Kidney (tissue), 14 donors: ENCODE results near the gene FSTL1. TPM values are rescaled to one million over a fixed set of nuclear protein-coding genes. Genes with fewer than 3 reads are reported as not detected.

Source experiments
- DNase-seq, 5 donors: peaks; one replicate each; pipeline ENCODE4 v3.0.0-alpha.2; 2013 to 2020
- FAIRE-seq: peaks from 2 replicates; lab custom pipeline; 2012; peaks lifted over from hg19 to GRCh38; lab: Jason Lieb, UNC
- H3K27ac ChIP-seq, 2 donors: one replicate each; pipeline ENCODE4 v1.7.0; 2013; ENCODE audit warnings: low read depth in 2 of 2, low read length in 2 of 2, inconsistent platforms in 1 of 2
- H3K27me3 ChIP-seq: one replicate; pipeline ENCODE4 v1.7.1; 2013; ENCODE audit warnings: low read length, inconsistent platforms; ENCODE audit not compliant: control insufficient read depth, insufficient read depth
- H3K36me3 ChIP-seq, 3 donors: one replicate each; pipeline versions ENCODE4 v1.7.0 to v1.7.1; 2013; ENCODE audit warnings: low read length in 3 of 3, control low read depth in 1 of 3, inconsistent platforms in 1 of 3; ENCODE audit not compliant: insufficient read depth in 3 of 3, control insufficient read depth in 2 of 3
- H3K4me1 ChIP-seq, 3 donors: one replicate each; pipeline versions ENCODE4 v1.7.0 to v1.7.1; 2013; ENCODE audit warnings: low read length in 3 of 3, inconsistent platforms in 1 of 3, low read depth in 1 of 3; ENCODE audit not compliant: control insufficient read depth in 2 of 3, insufficient read depth in 2 of 3
- H3K4me3 ChIP-seq, 3 donors: one replicate each; pipeline versions ENCODE4 v1.7.0 to v1.8.1; 2013; ENCODE audit warnings: low read length in 3 of 3, control low read depth in 1 of 3, inconsistent platforms in 1 of 3
- H3K9ac ChIP-seq, 3 donors: one replicate each; pipeline versions ENCODE4 v1.7.0 to v1.7.1; 2013; ENCODE audit warnings: low read length in 3 of 3, control low read depth in 1 of 3, inconsistent platforms in 1 of 3
- H3K9me3 ChIP-seq, 3 donors: one replicate each; pipeline versions ENCODE4 v1.7.0 to v1.7.1; 2013; ENCODE audit warnings: low read length in 3 of 3, control low read depth in 1 of 3, inconsistent platforms in 1 of 3; ENCODE audit not compliant: control insufficient read depth in 2 of 3, insufficient read depth in 1 of 3
- CTCF ChIP-seq: IDR thresholded peaks from 3 replicates; pipeline ENCODE4 v1.5.1; 2012; ENCODE audit warnings: mild to moderate bottlenecking, moderate library complexity, borderline replicate concordance; ENCODE audit not compliant: insufficient read depth; ENCODE audit errors: extremely low read depth
- intact Hi-C: fragments of 100-400 bp; cut with DNase I; formaldehyde crosslinking; loops from one replicate; pipeline ENCODE4 v1.11.1; 2022
- polyA plus RNA-seq: library from polyadenylated mRNA; stranded (reverse); fragments of 350-450 nt; fragmentation: Illumina TruSeq; extraction: RNeasy Lipid Tissue Mini Kit (QIAGEN cat#74804); gene quantifications from one replicate; pipeline ENCODE4 v1.2.3, GENCODE V29; 2014; ENCODE audit warnings: low read depth, low replicate concordance; ENCODE audit not compliant: insufficient read depth
- total RNA-seq: library from RNA; stranded (reverse); fragmentation: NEBNext Ultra II Directional; extraction: Animal tissue kit (Norgen Biotek cat#: 25700); gene quantifications from one replicate; pipeline ENCODE4 v1.2.1, GENCODE V29; 2021
- donor health status: control.
- donor health status: control.
- donor health status: control.
- donor health status: control.
- donor health status: control.
- donor health status: DM: yes; HTN: yes; CAD: no.
- donor health status: Normal renal cell carcinoma (clear cell type).

FSTL1 gene
- total and polyA plus RNA-seq, 2 donors from 2014 or later = 31.1 to 193 TPM

GRCh38 chr3:120349855-120350125, 101.0 kb downstream of the FSTL1 start:
- Histone ChIP-seq H3K9ac (peak overlapping the region; percentile 72 to 98 (median 88)), H3K9me3 (no peaks in the 10 kb centered on the region), H3K4me3 (peak overlapping the region; percentile 74 to 88 (median 78)), H3K4me1 (peaks cover 4 to 18% (median 6%) of the 10 kb centered on the region in 3 donors), H3K27ac (peak overlapping the region; percentile 96 to 98), H3K27me3 (no peaks in the 10 kb centered on the region), H3K36me3 (no peaks in the 10 kb centered on the region)
- no peak for DNase-seq
- intact Hi-C loops = no loop called here
- TF ChIP-seq CTCF = no peak
- no peak for FAIRE-seq

GRCh38 chr3:120348991-120349854, 101.6 kb downstream of the FSTL1 start, which contains the start of gene LRRC58:
Gene LRRC58, minus strand, starts transcription at chr3:120349354. Its CDS starts 111 bp downstream, at chr3:120349243.
- FAIRE-seq (no peak), DNase-seq (peak; percentile 90 to 98 (median 96))
- H3K4me3 ChIP-seq = peak within 1 kb of the TSS; percentile 74 to 92 (median 88)
- peaks cover 4 to 18% (median 6%) of the 10 kb centered on the region in 3 donors for H3K4me1 ChIP-seq
- H3K27ac ChIP-seq = peak within 1 kb of the TSS; percentile 96 to 98
- no peak for TF ChIP-seq CTCF
- H3K9ac ChIP-seq = peak within 1 kb of the TSS; percentile 83 to 98 (median 88)
- H3K9me3 ChIP-seq = no peaks in the 10 kb centered on the region
- no peaks in the 10 kb centered on the region for H3K27me3 ChIP-seq
- intact Hi-C loops = no loop called here
- no peaks in the 10 kb centered on the region for H3K36me3 ChIP-seq

GRCh38 chr3:120348065-120348990, 102.5 kb downstream of the FSTL1 start:
- Histone ChIP-seq H3K27me3 (no peaks in the 10 kb centered on the region), H3K9me3 (no peaks in the 10 kb centered on the region), H3K4me1 (peaks cover 4 to 18% (median 6%) of the 10 kb centered on the region in 3 donors), H3K36me3 (no peaks in the 10 kb centered on the region), H3K4me3 (peak overlapping the region; percentile 74 to 92 (median 88)), H3K9ac (peak overlapping the region; percentile 80 to 98 (median 83)), H3K27ac (peak overlapping the region; percentile 96 to 98)
- DNase-seq (peak in 4 of 5 donors; percentile 12 to 84 (median 62)), FAIRE-seq (no peak)
- intact Hi-C loops = no loop called here
- no peak for TF ChIP-seq CTCF
